Left colon (tissue), 2 donors: ENCODE results near the gene APOB. TPM values are rescaled to one million over a fixed set of nuclear protein-coding genes. Genes with fewer than 3 reads are reported as not detected.

Experiments used
- ATAC-seq: fragments of 200-7000 bp; cut with Tn5 transposase; one replicate; pipeline ENCODE4 v1.9.1; 2020; ENCODE audit warnings: mild to moderate bottlenecking, moderate library complexity
- DNase-seq, 2 donors: peaks; one replicate each; pipeline ENCODE4 v3.0.0-alpha.2; 2020
- intact Hi-C, 2 donors: fragments of 100-400 bp; cut with DNase I in 1 of 2; cut with micrococcal nuclease in 1 of 2; formaldehyde crosslinking; loops; one replicate each; pipeline versions ENCODE4 v1.11.2 to v1.14.0; 2022; cut with DNase I, micrococcal nuclease
- total RNA-seq, 2 donors: library from RNA; stranded (reverse); fragmentation: NEBNext Ultra II Directional; extraction: Animal tissue kit (Norgen Biotek cat#: 25700); gene quantifications; one replicate each; pipeline ENCODE4 v1.2.1, GENCODE V29; 2021
- donor health status: DM: no; HTN: no; CAD: no.
- donor health status: DM: yes; HTN: yes; CAD: no.

Gene APOB
- total RNA-seq, 2 donors from 2014 or later, result 0.24 to 0.50 TPM

- no peak for DNase-seq
- ATAC-seq, result no peak
- intact Hi-C loops, result no loop called here
Measured at GRCh38 chr2:21010813-21011439, 32.9 kb downstream of the APOB start.

- ATAC-seq, result no peak
- no peak for DNase-seq
- intact Hi-C loops, result no loop called here
Measured at GRCh38 chr2:21009662-21010225, 34.1 kb downstream of the APOB start.

GRCh38 chr2:21008790-21009661 lies 34.8 kb downstream of the APOB start:
- ATAC-seq (no peak), DNase-seq (no peak)
- intact Hi-C loops, result no loop called here

DNA sequence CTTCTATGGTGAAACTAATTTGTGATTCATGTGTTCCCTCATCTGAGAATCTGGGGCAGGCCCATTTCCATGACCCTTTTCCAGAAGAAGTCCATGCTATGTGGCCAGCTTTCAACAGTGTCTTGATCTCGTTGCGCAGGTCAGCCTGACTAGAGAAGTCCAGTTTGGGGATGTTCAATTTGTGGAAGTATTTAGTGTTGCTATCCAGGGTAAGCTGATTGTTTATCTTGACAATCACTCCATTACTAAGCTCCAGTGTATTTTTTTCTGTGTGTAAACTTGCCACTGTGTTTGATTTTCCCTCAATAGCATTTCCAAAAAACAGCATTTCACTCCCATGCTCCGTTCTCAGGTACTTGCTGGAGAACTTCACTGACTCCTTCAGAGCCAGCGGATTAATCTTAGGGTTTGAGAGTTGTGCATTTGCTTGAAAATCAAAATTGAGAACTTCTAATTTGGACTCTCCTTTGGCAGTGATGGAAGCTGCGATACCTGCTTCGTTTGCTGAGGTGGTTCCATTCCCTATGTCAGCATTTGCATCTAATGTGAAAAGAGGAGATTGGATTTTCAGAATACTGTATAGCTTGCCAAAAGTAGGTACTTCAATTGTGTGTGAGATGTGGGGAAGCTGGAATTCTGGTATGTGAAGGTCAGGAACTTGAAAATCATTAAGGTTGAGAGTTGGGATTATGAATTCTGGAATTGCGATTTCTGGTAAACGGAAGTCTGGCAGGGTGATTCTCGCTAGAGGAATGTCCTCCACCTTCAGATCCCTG lies 35.7 kb downstream of the APOB start:
- intact Hi-C loops, result no loop called here
- ATAC-seq, result no peak
- DNase-seq, result no peak

- ATAC-seq, result no peak
- intact Hi-C loops, result no loop called here
Measured at GRCh38 chr2:21007129-21008013, 36.5 kb downstream of the APOB start.

DNA sequence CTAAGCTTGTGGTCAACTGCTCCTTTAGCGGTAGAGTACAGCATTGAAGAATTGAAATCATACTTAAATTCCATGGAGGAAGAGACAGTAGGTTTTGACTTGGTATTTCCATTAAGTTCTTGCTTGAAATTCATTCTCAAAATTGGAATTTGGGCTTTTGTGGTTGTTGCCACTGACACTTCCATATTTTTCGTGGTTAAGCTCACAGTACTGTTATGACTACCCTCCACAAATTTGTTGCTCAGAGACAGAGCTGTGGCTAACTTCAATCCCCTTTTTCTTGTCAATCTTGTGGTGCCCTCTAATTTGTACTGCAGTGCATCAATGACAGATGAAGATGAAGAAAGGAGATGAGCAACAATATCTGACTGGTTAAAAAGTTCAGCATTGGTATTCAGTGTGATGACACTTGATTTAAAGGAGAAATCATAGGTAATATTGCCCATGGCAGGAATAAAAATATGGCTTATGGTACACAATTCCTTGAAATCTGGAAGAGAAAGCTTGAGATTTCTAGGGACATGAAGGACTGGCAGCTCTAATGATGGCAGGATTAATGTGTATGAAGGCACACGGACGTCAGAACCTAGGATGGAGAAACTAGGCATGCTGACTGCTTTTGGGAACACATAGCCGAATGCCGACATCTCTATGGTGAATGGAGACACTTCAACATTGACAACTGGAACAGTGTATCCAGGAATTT lies 37.3 kb downstream of the APOB start:
- no peak for ATAC-seq
- intact Hi-C loops, result no loop called here
- DNase-seq, result no peak

More at GRCh38 chr2:21007129-21008013, 36.5 kb downstream of the APOB start:
- no peak for DNase-seq

GRCh38 chr2:21005700-21006422 lies 38.0 kb downstream of the APOB start:
- ATAC-seq (no peak), DNase-seq (no peak)
- intact Hi-C loops, result no loop called here

GRCh38 chr2:21005111-21005699 lies 38.7 kb downstream of the APOB start:
- intact Hi-C loops, result no loop called here
- ATAC-seq, result no peak
- DNase-seq, result no peak

GRCh38 chr2:21004181-21004572 lies 39.7 kb downstream of the APOB start:
- DNase-seq (no peak), ATAC-seq (no peak)
- intact Hi-C loops, result no loop called here

DNA sequence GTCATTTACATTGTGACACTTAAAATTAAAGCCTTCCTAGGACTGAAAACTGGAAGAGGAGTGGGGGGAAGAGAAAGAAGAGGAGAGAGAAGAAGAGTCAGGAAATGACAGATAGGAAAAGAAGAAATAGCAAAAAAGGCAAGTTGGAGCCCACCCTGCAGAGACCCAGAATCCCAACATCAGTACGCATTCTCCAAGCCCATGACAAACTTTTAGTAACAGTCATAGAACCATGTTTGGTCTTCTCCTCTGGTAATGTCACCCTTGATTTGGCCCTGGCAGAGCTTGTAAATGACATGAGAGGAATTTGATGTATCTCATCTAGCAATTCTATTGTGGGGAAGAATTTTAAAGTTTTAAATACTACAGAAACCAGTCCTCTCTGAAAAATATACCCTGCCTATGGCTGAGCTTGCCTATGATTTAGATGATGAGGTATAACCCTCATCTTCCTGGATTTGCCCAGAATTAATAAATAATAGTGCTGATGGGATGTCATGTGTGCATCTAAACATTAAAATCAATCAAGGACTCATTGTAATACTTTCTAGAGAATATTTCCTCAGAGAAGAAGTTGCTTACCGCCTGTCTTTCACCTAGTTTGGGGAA lies 40.2 kb downstream of the APOB start:
- intact Hi-C loops, result no loop called here
- no peak for DNase-seq
- no peak for ATAC-seq

DNA sequence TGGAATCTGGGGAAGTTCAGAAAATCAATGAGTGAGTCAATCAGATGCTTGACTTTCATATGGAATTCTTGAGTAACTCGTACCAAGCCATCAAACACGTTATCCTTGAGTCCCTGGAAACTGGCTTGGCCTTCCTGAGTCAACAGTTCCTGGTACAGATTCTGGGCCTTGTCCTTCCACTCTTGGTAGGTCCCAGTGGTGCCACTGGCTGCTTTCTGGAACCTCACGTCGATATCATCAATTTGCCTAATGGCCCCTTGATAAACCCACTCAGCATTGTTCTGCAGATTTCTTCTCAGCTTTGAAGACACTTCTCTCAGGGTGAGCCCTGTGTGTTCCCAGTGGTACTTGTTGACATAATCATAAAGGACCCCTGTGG lies 41.1 kb downstream of the APOB start:
- intact Hi-C loops, result no loop called here
- no peak for ATAC-seq
- DNase-seq, result no peak

- ATAC-seq (no peak), DNase-seq (no peak)
- intact Hi-C loops, result no loop called here
Measured at GRCh38 chr2:21001988-21002813, 41.7 kb downstream of the APOB start.

DNA sequence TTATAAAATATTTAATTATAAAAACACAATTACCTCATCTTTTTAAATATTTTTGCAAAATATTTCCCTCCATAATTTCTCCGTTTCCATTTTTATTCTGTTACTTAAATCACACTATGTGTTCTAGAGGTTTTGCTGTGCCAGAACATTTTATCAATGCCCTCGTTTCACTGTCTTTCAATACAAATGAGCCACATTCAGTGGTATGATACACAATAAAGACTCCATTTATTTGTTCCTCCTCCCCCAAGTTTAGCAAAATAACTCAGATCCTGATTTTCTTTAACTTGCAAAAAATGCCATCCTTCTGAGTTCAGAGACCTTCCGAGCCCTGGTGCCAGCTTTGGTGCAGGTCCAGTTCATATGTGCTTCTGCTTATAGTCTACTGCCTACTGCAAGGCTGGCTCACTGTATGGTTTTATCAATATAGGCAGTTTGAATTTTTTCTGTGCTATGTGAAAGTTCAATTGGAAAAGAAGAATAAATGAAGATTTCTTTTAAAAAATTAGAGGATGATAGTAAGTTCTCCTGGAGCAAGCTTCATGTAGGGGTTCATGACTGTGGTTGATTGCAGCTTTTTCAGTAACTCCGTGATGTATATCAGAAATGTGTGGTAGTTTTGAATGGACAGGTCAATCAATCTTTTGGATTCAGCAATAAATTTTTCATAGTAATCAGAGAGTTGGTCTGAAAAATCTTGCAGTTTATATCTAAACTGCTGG lies 42.5 kb downstream of the APOB start:
- DNase-seq, result no peak
- no peak for ATAC-seq
- intact Hi-C loops, result no loop called here

GRCh38 chr2:20999906-21000645 lies 43.8 kb downstream of the APOB start:
- DNase-seq (no peak), ATAC-seq (no peak)
- intact Hi-C loops, result no loop called here
